Spleen (tissue), 11 donors: Measurements from ENCODE around the gene ALK. TPM values are rescaled to one million over a fixed set of nuclear protein-coding genes. Genes with fewer than 3 reads are reported as not detected.

ENCODE experiments used
- DNase-seq: peaks from one replicate; pipeline ENCODE4 v3.0.0-alpha.2; 2020
- H3K27ac ChIP-seq, 8 donors: fragments of 200-600 bp; sonication (generic) in 7 of 8; 1 replicate in 4 of 8; 2 replicates in 4 of 8; pipeline versions ENCODE4 v1.5.0 to v1.8.0; 2016 to 2021; ENCODE audit warnings: inconsistent platforms in 4 of 8, mild to moderate bottlenecking in 4 of 8, moderate library complexity in 1 of 8
- H3K27me3 ChIP-seq, 7 donors: fragments of 200-600 bp; sonication (generic) in 6 of 7; replicated peaks in 1 of 7; 1 replicate in 4 of 7; 2 replicates in 3 of 7; pipeline versions ENCODE4 v1.5.0 to v1.8.0; 2016 to 2021; ENCODE audit warnings: inconsistent platforms in 3 of 7, mild to moderate bottlenecking in 1 of 7
- H3K36me3 ChIP-seq, 6 donors: fragments of 200-600 bp; sonication (generic) in 5 of 6; 1 replicate in 4 of 6; 2 replicates in 2 of 6; pipeline versions ENCODE4 v1.5.0 to v1.8.0; 2016 to 2021; ENCODE audit warnings: inconsistent platforms in 2 of 6
- H3K4me1 ChIP-seq, 6 donors: fragments of 200-600 bp; sonication (generic) in 5 of 6; 1 replicate in 3 of 6; 2 replicates in 3 of 6; pipeline versions ENCODE4 v1.5.0 to v1.8.0; 2016 to 2021; ENCODE audit warnings: inconsistent platforms in 3 of 6
- H3K4me3 ChIP-seq, 8 donors: fragments of 200-600 bp; sonication (generic) in 7 of 8; 1 replicate in 4 of 8; 2 replicates in 4 of 8; pipeline versions ENCODE4 v1.5.0 to v1.8.0; 2016 to 2021; ENCODE audit warnings: inconsistent platforms in 4 of 8, mild to moderate bottlenecking in 4 of 8, moderate library complexity in 2 of 8
- H3K9me3 ChIP-seq, 8 donors: fragments of 200-600 bp; sonication (generic) in 7 of 8; 1 replicate in 4 of 8; 2 replicates in 4 of 8; pipeline versions ENCODE4 v1.5.0 to v1.8.0; 2016 to 2021; ENCODE audit warnings: inconsistent platforms in 4 of 8
- POLR2A ChIP-seq, 3 donors: fragments of 450-650 bp; IDR thresholded peaks; one replicate each; pipeline ENCODE4 v1.5.1; 2017; ENCODE audit warnings: antibody characterized with exemption in 3 of 3, mild to moderate bottlenecking in 1 of 3
- POLR2AphosphoS5 ChIP-seq, 3 donors: sonication (generic); formaldehyde crosslinking; IDR thresholded peaks; one replicate each; pipeline ENCODE4 v1.5.1; 2017; ENCODE audit warnings: antibody characterized with exemption in 3 of 3
- WGBS, 5 donors: extraction: QIAGEN DNeasy Blood & Tissue Kit in 3 of 5; methylation state at CpG; one replicate each; pipeline versions ENCODE4 v1.1.5 to v1.1.7; 2013 to 2018; 5-methylcytosine and 5-hydroxymethylcytosine counted together
- intact Hi-C: fragments of 100-400 bp; cut with DNase I; formaldehyde crosslinking; loops from one replicate; pipeline ENCODE4 v1.15.0; 2023; ENCODE audit warnings: low total_unique reads
- polyA plus RNA-seq, 3 donors: library from polyadenylated mRNA; stranded (reverse); fragments of 200-250 nt; gene quantifications; one replicate each; pipeline ENCODE4 v1.2.1, GENCODE V29; 2013
- total RNA-seq, 7 donors: library from RNA; depleted of rRNA in 3 of 7; stranded (reverse); fragments of >200 nt in 3 of 7; fragmentation: NEBNext Ultra II Directional in 4 of 7; extraction: Animal tissue kit (Norgen Biotek cat#: 25700) in 4 of 7; gene quantifications; one replicate each; pipeline versions ENCODE4 v1.1.0 to v1.2.1, GENCODE V29; 2016 to 2021
- TF ChIP-seq, protein P1 (sequence below), 11 experiments: fragments of 200-600 bp in 7 of 11; fragments of 450-650 bp in 4 of 11; sonication (generic) in 4 of 11; IDR thresholded peaks in 8 of 11; conservative IDR thresholded peaks in 3 of 11; 1 replicate in 7 of 11; 2 replicates in 4 of 11; pipeline versions ENCODE4 v1.4.0 to v1.8.0; 2016 to 2021; ENCODE audit warnings: antibody characterized with exemption in 11 of 11, inconsistent platforms in 4 of 11, mild to moderate bottlenecking in 1 of 11
- donor health status: healthy with polysubstance abuse.
- donor health status: DM: no; HTN: no; CAD: no; lungs with moderate emphysema.
- donor health status: DM: no; HTN: no; CAD: no.
- donor health status: Bipolar disorder and iron deficiency.
- donor health status: healthy.
- donor health status: DM: no; HTN: no; CAD: no.
- donor health status: DM: yes; HTN: yes; CAD: no.

ALK gene
- total and polyA plus RNA-seq, 10 donors = 0.03 to 0.28 (median 0.06) TPM; not detected in 7

DNA sequence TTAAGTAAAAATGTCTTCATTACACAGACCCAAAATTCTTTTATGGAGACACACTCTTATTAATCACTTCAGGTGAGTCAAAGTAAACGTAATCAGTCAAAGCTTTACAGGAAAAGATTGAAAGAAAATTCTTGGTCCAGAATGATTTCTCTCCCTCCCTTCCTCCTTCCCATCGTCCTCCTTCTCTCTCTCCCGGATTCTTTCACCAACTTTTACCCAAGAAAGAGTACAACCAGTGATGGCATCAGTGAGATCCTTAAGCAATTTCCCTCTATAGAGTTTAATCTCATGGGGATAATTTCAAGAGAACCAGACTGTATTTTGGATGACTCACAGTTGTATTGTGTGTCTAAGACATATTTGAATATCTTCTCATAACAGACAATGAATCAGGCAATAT is 258.1 kb downstream of the ALK start:
- intact Hi-C loops = no loop called here
- H3K27me3 ChIP-seq = peaks cover 0 to 3% (median 0%) of the 10 kb centered on the region in 7 donors
- H3K9me3 ChIP-seq = peaks cover 0 to 2% (median 0%) of the 10 kb centered on the region in 8 donors
- 67 to 79% (median 73%) methylated on average over 3 of the region's 3 CpGs for WGBS, 5 donors
- no peak for DNase-seq
- H3K4me1 ChIP-seq = no peaks in the 10 kb centered on the region
- no peak overlapping the region for H3K27ac ChIP-seq
- TF ChIP-seq POLR2A (IDR thresholded peaks at IDR 0.05) (no peak), POLR2AphosphoS5 (IDR thresholded peaks at IDR 0.05) (no peak)
- TF ChIP-seq, protein P1, sequence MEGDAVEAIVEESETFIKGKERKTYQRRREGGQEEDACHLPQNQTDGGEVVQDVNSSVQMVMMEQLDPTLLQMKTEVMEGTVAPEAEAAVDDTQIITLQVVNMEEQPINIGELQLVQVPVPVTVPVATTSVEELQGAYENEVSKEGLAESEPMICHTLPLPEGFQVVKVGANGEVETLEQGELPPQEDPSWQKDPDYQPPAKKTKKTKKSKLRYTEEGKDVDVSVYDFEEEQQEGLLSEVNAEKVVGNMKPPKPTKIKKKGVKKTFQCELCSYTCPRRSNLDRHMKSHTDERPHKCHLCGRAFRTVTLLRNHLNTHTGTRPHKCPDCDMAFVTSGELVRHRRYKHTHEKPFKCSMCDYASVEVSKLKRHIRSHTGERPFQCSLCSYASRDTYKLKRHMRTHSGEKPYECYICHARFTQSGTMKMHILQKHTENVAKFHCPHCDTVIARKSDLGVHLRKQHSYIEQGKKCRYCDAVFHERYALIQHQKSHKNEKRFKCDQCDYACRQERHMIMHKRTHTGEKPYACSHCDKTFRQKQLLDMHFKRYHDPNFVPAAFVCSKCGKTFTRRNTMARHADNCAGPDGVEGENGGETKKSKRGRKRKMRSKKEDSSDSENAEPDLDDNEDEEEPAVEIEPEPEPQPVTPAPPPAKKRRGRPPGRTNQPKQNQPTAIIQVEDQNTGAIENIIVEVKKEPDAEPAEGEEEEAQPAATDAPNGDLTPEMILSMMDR (IDR thresholded peaks at IDR 0.05 in 8 of 11, conservative IDR thresholded peaks at IDR 0.05 in 3 of 11) = no peak
- H3K36me3 ChIP-seq = no peaks in the 10 kb centered on the region
- H3K4me3 ChIP-seq = no peak overlapping the region

DNA sequence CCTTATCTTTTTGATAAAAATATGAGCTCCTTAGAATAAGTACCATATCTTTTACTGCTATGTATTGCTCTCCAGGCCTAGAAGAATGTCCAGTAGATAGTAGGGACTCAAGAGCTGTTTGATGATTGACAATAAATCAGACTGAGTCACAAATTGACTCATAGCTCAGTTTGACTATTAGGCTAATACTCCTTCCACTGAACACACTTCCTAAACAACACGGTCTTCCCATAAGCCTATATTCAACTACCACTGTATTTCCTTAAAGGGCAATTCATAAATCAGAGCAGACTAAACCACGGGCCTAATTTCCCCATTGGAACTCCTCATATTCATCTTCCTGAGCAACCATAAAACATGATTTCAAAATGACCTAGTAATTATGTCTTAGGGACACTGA is 258.5 kb downstream of the ALK start:
- no peaks in the 10 kb centered on the region for H3K36me3 ChIP-seq
- WGBS, 5 donors = 53 to 69% (median 59%) methylated on average over 2 of the region's 2 CpGs
- no peak overlapping the region for H3K4me3 ChIP-seq
- no peak for TF ChIP-seq POLR2AphosphoS5 (IDR thresholded peaks at IDR 0.05)
- TF ChIP-seq POLR2A (IDR thresholded peaks at IDR 0.05) = no peak
- TF ChIP-seq, protein P1 (IDR thresholded peaks at IDR 0.05 in 8 of 11, conservative IDR thresholded peaks at IDR 0.05 in 3 of 11) = no peak
- H3K27ac ChIP-seq = no peak overlapping the region
- H3K4me1 ChIP-seq = no peaks in the 10 kb centered on the region
- no peak for DNase-seq
- intact Hi-C loops = no loop called here
- peaks cover 0 to 3% (median 0%) of the 10 kb centered on the region in 7 donors for H3K27me3 ChIP-seq
- no peaks in the 10 kb centered on the region for H3K9me3 ChIP-seq

- no peak overlapping the region for H3K27ac ChIP-seq
- peaks cover 0 to 5% (median 0%) of the 10 kb centered on the region in 7 donors for H3K27me3 ChIP-seq
- TF ChIP-seq, protein P1 (IDR thresholded peaks at IDR 0.05 in 8 of 11, conservative IDR thresholded peaks at IDR 0.05 in 3 of 11) = no peak
- TF ChIP-seq POLR2A (IDR thresholded peaks at IDR 0.05) = no peak
- TF ChIP-seq POLR2AphosphoS5 (IDR thresholded peaks at IDR 0.05) = no peak
- DNase-seq = no peak
- H3K4me1 ChIP-seq = no peaks in the 10 kb centered on the region
- WGBS, 5 donors = 65 to 82% (median 76%) methylated on average over 2 of the region's 2 CpGs
- no peaks in the 10 kb centered on the region for H3K36me3 ChIP-seq
- intact Hi-C loops = no loop called here
- H3K4me3 ChIP-seq = no peak overlapping the region
- H3K9me3 ChIP-seq = no peaks in the 10 kb centered on the region
These were observed 261.2 kb downstream of the ALK start for GRCh38 chr2:29660201-29660600.

DNA sequence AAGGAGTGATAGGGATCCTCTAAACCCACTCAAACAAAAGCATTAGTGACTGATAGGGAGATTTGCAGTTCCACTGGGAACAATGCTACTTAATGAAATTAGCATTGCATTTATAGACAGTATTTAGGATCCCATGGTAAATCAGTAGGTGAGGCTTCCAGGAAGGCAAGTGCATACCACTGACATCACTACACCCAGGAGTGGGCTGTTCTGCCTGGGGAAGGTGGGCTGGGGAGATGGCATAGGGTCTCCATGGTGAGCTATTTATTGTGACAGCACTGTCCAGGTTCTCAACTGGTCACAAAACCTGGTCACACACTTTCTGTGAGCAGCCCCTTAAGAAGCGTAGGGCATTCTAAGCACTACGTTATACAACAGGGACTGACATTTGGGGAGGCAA is 262.2 kb downstream of the ALK start:
- Histone ChIP-seq H3K27ac (no peak overlapping the region), H3K9me3 (no peaks in the 10 kb centered on the region), H3K27me3 (peaks cover 0 to 5% (median 0%) of the 10 kb centered on the region in 7 donors), H3K4me1 (no peaks in the 10 kb centered on the region), H3K4me3 (no peak overlapping the region), H3K36me3 (no peaks in the 10 kb centered on the region)
- TF ChIP-seq, protein P1 (IDR thresholded peaks at IDR 0.05 in 8 of 11, conservative IDR thresholded peaks at IDR 0.05 in 3 of 11) = no peak
- TF ChIP-seq POLR2A (IDR thresholded peaks at IDR 0.05) (no peak), POLR2AphosphoS5 (IDR thresholded peaks at IDR 0.05) (no peak)
- 77 to 100% (median 90%) methylated on average over 2 of the region's 2 CpGs for WGBS, 5 donors
- intact Hi-C loops = no loop called here
- DNase-seq = no peak
